Activated CD4-positive, alpha-beta T cell treated with anti-CD3 and anti-CD28 coated beads for 24 hours (primary cell): ENCODE data around the gene HIVEP1.
"Not testable (repeated sequence)": the region's sequence is repeated elsewhere in the genome, so short reads cannot be mapped to it uniquely, and the experiment has no call there.

Experiments
- DNase-seq, 2 donors: peaks; one replicate each; pipeline ENCODE4 v3.0.0-alpha.2; 2020; ENCODE audit warnings: low read depth in 2 of 2

The HIVEP1 gene

DNA sequence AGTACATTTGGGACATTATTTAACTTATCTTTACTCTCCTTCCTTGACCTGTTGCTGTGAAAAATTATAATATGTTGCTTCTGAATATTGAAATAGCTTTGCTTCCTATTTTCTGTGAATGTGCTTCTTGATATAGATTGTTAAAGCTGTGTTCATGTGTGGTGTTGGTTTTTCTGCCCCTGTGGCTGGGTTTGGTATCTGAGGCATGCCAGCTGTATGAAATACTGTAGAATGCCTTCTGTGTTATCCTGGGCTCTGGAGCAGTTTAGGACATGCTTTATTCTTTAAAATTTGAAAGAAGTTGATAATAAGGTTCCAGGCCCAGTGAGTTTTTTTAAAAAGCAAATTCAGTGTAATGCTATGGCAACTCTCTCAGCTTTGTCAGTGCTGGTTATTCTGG, 71.7 kb downstream of the HIVEP1 start:
- no peak for DNase-seq

DNA sequence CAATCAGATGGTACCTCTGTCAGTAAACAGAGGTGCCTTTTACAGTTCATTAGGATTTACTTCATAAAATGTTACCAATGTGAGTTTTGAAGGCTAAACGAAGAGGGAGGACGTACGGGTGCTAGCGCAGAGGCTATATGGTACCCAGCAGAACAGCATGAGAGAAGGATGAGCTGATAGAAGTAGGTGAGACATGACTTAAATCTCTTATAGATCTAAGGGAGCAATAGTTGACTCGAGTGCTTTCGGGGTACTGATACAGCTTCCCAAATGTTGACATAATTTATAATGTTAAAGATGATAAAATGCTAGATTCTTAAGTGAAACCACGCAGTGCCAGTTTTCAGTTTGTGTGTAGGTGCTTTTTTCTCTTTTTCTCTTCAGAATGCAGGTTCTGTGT, 72.6 kb downstream of the HIVEP1 start:
- no peak for DNase-seq

DNA sequence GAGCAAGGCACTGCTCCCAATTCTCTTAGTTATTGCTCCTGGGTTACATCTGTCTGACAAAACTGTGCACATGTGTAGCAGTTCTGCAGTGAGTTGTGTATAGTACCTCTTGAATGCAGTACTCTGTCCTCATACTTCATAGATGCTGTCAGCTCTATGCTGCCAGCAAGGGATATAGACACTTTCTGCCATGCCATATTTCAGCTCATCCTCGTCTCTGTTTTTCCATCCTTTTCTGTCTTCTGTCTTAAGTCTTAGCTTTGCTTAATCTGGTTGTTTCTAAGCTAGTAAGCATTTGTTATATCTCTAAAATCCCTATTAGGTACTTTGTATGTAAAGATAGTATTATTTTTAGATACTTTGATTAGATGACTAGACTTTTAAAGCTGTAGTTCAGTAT, 76.4 kb downstream of the HIVEP1 start:
- no peak for DNase-seq

DNA sequence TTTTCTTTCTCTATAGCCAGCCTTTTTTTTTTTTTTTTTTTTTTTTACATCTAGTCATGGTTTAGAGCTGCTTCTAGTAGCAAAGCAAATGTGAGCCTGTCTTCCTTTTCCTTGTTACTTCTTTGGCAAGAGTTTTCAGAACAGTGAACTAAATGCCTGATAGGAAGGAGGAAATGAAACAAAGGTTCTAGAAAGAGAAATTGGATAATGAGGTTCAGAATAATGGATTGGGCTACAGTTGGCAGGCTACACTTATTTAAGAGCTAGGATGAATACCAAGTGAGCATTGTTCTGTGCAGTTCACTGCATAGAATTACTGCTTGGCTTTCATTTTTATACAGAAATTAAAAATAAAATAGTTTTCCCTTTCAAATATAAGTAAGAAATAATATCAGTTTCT, 78.6 kb downstream of the HIVEP1 start:
- no peak for DNase-seq

DNA sequence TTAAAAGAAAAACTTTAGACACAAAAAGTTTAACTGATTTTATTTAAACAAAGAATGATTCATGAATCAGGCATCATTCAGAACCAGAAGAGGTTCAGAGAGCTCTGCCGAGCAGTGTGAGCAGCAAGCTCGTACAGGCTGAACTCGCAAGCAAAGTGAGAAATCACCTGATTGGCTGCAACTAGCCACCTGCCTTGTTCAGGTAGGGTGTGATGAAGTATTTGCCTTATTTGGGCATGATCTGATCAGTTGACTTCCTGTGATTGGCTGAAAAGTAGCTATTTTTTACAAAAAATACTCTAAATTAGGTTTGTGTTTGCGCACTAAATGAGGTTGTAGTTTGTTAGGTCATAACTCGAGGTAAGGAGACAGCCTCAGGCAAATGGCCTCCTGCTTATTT, 80.7 kb downstream of the HIVEP1 start:
- no peak for DNase-seq

DNA sequence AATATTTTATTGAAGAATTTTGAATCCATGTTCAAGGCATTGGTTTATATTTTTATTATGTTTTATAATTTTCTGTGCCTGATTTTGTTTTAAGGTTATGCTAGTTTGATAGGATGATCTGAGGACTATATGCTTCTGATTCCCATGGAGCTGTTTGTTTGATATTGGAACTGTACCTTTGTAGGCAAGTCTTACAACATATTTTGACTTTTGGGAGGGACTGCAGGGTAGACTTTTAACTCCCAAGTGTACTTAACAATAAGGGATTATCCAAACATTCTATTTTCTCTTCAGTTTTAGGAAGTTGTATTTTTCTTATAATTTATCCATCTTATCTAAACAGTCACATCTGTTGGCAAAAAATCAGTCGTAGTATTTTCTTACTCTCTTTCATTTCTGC, 82.6 kb downstream of the HIVEP1 start:
- DNase-seq = no peak

DNA sequence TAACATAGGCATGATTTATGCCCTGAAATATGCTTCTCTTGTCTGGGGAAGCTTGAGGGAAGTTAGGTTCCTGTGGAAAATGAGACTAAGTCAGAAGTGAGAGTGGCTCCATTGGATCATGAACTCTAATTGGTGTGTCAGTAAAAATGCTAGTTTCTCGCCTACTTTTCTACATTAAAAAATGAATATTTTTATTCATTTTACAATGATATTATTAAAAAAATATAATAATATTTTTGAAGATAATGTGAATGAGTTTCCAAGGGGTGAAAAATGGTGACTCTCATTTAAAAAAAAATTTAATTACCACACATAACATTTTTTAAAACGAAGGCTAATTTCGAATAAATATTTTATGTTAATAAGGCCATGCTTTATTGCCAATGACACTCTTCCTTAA, 84.2 kb downstream of the HIVEP1 start:
- no peak for DNase-seq

DNA sequence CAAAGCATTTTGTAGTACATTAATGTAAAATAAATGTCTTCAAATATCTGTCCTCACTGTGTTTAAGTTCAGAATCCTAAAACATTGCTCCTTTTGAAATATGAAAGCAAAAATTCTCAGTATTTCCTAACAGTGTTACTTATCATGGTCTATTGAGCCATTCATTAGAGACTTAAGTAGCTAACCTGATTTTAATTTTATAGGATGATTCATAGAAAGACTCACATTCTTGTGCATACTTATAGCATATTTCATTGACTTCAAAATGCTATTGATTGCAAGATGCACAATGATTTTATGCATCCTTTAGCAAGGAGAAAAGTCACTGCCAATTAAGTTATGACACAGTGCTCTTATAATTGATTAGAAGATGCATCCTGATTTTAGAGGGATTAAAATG, 85.7 kb downstream of the HIVEP1 start:
- DNase-seq = no peak

DNA sequence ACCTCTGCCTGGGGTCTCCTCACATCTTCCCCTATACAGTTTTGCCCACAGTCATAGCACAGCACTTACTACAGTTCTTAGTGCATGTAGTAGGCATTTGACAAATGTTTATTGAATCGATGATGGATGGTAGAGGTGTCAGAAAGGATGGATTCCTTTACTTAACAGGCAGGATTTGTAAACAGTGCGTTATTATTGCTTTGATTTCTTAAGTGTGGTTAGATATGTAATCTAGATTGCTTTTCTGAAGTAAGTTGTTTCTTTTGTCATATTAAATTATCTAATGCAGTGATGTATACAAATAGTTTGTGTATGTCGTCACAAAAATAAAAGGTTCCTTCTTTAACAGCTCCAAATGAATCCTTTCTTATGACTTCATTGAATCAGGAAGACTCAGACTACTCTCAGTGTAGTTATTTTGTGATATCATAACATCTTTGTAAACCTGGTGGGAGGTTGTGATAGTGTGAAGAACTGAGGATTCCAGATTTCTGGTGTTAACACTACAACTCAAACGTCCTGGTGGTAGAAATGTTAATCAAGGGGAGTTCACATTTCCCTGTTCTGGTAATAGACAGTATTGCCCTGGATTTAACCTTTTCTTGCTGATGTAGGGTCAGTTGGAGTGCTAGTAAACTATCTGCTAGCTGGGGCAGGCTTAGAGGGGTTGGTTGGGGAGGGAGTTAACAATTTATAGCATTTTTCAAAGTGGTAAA, 87.7 kb downstream of the HIVEP1 start:
- DNase-seq = no peak

DNA sequence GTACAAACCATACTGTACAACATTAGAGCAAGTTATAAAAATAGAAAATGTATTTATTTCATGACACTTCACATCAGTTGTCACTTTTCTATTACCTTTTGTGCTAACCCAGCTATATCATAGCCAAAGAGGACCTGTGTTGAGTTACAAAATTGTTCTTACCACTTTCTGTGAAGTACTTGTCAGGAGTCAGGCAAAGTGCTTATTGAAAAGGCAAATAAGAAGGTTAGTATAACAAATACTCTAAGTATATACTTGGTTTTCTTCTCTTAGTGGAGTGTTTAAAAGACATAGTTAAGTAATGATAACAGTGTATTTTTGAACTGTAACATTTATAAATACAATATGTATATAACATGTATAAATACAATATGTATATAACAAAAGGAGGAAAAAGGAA, 88.9 kb downstream of the HIVEP1 start:
- no peak for DNase-seq

DNA sequence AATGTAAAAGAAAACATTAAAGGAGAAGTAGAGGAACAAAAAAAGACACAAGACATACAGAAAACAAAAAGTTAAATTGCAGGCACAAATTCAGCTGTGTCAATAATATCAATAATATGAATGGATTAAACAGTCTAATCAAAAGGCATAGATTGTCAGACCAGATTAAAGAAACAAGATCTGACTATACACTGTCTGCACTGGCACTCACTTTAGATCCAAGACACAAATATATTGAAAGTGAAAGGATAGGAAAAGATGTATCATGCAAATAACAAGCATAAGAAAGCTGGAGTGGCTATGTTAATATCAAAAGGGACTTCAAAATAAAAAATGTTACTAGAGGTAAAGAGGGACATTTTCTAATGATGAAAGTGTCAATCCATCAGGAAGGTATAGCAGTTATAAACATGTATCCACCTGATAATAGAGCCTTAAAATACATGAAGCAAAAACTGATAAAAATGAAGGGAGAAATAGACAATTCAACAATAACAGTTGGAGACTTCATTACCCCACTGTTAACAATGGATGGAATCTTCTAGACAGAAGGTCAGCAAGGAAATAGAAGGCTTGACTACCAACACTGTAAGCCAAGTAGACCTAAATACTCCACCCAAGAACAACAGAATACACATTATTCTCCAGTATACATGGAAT, 89.7 kb downstream of the HIVEP1 start:
- DNase-seq = no peak

DNA sequence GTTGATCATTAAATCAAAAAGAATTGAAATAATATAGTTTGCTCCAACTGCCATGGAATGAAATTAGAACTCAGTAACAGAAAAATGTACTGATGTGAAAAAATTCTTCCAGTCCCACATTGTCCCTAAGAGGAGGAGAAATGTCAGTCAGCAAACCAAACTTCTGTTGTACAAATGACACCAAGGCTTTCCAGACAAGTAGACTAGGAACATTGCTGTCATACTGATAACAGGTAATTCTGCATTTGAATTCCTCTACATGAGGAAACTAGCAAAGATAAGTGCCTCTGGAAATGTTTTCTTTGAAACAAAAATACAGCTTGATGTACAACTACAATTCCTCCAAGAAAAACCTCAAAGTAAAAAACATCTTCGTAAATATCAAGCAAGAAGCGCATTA, 90.2 kb downstream of the HIVEP1 start:
- no peak for DNase-seq

DNA sequence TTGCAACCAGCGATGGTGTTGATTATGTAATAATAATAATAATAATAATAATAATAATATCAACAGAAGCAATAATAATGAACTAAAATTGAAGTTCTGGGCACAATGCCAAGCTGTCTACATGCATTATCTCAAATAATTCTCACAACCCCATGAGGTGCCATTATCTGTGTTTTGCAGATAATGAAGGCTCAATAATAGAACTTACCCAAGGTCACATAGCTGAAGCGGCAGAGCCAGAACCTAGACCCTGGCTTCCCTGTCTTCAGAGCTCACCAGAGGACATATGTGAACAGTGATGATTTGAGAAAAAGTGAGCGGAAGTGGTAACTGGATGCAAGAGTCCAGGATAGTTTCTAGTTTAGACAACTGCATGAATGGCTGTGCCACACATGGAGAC, 91.0 kb downstream of the HIVEP1 start:
- no peak for DNase-seq

DNA sequence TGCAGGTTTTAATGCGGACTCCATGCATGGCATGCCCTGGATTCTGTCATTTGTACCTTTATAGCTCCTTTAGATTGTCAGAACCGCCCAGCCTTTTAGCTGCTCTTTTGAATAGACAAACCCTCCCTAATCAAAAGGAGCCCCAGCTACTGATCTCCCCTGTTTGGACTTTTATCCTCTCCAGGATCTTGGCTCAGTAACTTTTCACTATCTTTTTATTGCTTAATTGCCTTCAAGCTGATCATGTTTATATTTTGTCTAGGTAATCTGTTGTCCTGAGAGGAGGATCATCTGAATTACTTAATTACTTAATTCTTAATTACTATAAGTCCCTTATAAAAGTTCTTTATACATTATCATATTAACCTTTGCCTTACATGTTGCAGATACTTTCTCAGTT, 93.2 kb downstream of the HIVEP1 start:
- DNase-seq = no peak

DNA sequence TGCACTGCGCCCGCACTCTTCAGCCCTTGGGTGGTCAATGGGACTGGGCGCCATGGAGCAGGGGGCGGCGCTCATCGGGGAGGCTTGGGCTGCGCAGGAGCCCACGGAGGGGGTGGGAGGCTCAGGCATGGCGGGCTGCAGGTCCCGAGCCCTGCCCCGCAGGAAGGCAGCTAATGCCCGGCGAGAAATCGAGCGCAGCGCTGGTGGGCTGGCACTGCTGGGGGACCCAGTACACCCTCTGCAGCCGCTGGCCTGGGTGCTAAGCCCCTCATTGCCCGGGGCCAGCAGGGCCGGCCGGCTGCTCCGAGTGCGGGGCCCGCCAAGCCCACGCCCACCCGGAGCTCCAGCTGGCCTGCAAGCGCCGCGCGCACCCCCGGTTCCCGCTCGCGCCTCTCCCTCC, 96.3 kb downstream of the HIVEP1 start:
- not testable (repeated sequence) for DNase-seq

DNA sequence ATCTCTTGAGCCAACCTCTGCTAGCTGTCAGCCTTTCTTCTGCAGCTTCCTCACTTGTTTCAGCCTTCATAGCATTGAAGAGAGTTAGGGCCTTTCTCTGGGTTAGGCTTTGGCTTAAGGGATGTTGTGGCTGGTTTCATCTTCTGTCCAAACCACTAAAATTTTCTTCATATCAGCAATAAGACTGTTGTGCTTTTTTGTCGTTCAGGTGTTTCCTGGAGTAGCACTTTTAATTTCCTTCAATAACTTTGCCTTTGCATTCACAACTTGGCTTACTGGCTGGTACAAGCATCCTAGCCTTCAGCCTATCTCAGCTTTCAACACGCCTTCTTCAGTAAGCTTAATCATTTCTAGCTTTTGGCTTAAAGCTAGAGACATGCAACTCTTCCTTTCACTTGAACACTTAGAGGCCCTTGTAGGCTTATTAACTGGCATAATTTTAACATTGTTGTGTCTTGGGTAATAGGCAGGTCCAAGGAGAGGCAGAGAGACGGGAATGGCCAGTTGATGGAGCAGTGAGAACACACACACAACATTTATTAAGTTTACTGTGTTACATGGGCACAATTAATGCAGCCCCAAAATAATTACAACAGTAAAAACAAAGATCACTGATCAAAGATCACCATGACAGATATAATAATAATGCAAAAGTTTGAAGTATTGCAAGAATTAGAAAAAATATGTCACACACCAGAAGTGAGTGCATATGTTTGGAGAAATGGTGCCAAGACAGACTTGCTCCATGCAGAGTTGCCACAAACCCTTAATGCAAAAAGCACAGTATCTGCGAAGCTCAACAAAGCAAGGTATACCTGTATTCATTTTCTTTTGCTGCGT, 98.6 kb downstream of the HIVEP1 start:
- no peak for DNase-seq

DNA sequence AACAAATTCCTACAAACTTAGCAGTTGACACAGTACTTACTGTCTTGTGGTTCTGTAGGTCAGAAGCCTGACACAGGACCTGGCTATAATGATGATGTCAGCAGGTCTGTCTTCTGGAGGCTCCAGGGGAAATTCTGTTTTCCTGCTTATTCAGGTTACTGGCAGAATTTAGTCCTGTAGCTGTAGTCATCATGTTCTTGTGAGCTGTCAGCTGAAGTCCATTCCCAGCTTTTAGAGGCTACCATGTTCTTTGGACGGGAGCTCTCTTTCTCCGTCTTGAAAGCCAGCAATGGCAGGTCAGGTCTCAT, 99.2 kb downstream of the HIVEP1 start:
- no peak for DNase-seq

DNA sequence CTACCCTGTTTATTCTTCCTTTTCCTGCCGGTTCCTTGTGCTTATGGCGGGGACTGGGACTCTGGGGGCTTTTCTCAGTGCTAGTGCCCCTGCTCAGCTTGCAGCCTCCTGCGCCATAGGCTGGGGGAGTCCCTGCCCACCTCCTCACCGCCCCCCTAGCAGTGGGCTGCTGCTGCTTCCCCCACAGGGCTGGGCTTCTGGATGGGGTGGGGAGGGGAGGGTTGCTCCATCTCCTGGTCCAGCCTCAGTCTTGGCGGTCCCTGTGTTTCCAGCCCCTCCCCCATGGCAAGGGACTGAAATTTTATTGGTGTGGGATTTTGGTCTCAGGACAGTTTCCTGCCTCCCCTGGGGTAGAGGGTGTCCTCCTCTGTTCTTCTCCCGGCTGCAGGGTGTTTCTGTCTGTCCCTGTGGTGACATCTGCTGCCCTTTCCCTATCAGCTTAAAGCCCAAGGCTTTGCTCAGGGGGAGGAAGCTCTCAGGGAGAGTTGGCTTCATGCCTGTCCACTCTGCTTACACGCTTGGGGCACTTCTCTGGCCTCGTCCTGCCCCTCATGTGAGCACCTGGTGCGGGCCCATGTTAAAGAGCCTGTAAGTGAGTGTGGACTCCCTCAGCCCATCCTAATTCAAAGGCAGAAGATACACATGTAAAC, 100.6 kb downstream of the HIVEP1 start:
- no peak for DNase-seq

DNA sequence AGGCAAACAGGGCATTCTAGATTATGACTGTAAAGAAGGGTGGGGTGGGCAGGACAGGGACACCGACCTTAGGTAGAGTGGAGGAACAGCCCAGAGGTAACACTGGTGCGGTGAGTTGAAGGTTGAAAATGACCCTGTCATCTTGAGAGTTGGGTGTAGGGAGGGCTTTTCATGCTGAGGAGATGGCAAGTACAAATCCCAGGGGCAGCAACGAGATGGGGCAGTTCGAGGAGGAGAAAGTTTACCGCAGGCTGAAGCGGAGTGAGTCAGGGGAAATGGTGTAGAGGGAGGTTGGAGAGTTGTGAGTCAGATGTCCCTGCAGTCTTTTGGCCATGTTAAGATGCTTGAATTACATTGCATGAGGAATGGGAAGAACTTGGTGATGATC, 101.1 kb downstream of the HIVEP1 start:
- DNase-seq = no peak

DNA sequence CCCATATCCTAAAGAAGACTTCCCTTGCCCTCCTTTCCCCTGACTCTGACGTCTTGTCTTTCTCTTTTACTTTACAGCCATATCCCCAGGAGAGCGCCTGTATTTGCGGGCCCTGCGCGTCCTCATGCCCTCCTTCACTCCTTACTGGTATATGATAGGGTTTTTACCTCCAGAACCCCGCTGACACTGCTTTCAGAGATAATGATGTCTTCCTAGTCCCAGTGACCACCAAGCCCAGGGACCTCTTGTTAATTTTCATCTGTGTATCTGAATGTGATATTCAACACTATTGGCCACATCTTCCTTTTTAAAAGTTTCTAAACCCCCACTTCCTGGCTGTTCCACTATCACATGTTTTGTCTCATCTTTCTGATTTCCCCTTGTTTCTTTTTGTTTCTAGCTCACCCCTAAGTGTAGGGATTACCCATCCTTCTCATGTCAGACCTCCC, 102.0 kb downstream of the HIVEP1 start:
- no peak for DNase-seq

DNA sequence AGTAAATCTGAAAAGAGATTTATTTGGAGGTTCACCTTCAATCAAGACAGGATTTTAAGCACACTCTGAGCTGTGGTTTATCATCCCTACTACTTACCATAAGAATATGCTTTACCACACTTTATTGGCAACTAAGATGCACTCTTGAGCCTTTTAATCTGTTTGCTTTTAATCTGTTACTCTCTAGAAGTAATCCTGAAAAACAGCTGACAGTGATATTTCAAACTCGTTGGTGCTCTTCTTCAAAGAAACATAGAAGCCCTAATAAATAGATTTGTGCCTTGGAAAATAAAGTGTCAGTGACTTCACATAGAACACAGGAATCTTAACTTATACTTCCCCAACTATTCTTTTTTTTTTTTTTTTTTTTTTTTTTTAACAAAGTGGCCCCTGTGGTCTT, 102.9 kb downstream of the HIVEP1 start:
- no peak for DNase-seq

DNA sequence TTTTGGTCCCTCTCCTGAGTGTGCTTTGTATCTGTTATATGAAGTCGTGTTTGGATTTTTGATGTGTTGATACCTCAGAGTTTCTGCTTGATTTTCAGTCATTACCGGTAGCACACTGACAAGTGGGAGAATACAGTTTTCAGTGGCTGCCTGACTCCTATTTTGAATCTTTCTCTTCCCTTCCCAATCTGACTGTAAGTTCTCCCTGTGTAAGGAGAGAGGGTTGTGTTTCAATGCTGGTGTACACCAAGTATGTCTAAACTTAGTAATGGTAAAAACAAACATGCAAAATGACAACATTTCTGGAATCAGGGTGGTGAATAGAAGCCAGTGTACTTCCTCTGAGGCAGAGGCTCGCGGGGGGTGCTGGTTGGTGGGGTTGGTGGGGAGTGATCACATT, 103.4 kb downstream of the HIVEP1 start:
- no peak for DNase-seq
